TTC549 (cell line): ENCODE data around the gene OR5AU1.

ENCODE experiments used
- FAIRE-seq: peaks from 2 replicates; lab custom pipeline; 2012; peaks lifted over from hg19 to GRCh38; lab: Jason Lieb, UNC

OR5AU1 gene

DNA sequence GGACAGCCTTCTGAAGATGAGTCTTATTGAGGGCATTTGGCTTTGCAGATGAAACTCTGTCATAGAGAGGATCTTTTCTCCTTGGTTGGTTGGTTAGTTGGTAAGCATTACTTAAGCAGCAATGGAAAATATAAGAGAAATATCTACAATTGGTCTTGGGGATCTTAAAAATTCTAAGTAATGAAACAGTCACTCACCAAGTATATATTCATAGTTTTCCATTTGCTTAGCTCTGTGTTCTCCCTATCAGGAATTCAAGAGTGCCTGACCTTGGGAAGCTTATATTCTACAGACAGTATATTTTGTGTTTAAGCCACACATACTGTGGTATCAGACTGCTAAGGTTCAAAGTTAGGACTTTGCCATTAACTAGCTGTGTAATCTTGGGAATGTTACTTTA, at the start of gene OR5AU1:
TSS of gene OR5AU1 (minus strand) at position 101 of the 400 bp plus-strand sequence. CDS start 191 bp downstream, outside the sequence.
- FAIRE-seq = no peak

DNA sequence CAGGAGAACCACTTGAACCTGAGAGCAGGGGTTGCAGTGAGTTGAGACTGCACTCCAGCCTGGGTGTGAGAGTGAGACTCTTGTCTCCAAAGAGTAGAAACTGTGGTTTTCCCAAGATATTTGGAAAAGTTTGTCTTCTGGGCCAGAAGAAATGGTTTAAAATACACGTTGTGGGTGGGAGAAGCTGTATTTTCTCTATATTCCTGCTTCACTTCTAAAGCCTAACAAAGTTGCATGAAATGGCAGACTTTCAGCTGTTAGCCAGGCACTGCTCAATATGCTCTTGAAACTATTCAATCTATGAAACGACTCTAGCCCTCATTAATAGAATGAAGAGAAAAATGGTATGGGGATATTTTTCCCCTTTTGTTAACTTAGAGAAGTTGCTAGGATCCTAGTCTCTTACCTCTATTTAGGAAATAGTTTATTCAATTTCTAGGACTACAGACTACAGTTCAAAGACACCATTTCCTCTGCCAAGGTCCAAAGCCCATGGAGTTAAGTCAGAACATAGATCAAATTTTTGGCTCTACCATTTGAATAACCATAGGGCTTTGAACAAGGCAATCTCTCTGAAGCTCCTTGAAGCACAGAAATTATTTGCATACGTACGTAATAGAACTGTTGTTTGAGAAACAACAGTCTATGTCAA, 49.3 kb upstream of the OR5AU1 start:
- FAIRE-seq = no peak

DNA sequence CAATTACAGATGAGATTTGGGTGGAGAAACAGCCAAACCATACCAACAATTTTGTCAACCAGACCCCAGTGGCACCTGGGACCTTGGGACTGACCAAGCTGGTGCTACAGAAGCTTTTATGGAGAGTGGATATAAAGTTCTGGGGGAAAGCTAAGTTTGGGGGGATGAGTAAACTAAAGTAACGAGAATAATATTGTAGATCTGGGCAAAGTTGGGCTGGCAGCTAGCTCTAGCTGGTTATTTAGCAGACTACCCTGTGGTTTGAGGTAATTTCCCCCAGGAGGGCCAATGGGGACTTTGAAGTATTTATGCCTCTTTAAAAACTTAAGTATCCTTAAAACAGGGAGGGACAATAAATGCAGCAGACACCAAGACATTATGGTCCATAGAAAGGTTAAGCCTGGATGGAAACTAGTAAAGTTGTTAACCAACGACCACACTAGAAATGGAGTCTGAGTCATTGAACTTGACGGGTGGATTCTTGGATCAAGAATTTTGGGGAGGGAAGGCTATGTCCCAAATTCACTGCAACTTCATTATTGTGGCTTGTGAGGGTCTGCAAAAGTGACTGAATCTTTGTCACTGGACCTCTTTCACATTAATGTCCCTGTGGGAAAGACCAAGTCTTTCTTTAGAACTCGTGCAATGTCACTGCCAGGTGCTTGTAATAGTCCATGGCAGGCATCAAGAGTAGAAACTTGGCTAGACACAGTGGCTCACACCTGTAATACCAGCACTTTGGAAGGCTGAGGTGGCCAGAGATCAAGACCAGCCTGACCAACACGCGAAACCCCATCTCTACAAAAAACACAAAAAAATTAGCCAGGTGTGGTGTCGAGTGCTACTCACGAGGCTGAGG, 48.5 kb upstream of the OR5AU1 start:
- no peak for FAIRE-seq

DNA sequence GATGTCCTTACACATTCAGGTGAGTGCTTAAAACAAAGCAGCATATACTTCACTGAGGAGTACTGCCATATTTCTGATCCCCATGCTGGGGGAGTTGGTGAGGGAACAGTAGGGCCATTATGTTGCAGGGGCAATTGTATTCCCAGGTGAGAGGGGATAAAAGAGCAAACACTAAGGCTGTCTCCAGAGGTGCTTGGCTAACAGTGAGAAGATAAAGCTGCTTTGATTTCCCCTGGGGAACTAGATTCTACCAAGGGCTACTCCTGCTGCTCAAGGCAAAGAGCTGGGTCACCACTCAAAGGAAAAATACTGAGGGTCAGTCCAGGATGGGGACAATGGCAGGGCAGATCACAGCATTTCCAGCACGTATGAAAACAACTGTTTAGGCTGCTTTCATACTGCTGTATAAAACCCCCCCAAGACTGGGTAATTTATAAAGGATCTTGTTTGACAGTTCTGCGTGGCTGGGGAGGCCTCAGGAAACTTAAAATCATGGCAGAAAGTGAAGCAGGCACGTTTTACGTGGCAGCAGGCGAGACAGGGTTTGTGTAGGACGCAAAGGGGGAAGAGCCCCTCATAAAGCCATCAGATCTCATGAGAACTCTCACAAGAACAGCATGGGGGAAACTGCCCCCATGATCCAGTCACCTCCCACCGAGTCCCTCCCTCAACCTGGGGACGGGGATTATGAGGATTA, 47.8 kb upstream of the OR5AU1 start:
- no peak for FAIRE-seq

DNA sequence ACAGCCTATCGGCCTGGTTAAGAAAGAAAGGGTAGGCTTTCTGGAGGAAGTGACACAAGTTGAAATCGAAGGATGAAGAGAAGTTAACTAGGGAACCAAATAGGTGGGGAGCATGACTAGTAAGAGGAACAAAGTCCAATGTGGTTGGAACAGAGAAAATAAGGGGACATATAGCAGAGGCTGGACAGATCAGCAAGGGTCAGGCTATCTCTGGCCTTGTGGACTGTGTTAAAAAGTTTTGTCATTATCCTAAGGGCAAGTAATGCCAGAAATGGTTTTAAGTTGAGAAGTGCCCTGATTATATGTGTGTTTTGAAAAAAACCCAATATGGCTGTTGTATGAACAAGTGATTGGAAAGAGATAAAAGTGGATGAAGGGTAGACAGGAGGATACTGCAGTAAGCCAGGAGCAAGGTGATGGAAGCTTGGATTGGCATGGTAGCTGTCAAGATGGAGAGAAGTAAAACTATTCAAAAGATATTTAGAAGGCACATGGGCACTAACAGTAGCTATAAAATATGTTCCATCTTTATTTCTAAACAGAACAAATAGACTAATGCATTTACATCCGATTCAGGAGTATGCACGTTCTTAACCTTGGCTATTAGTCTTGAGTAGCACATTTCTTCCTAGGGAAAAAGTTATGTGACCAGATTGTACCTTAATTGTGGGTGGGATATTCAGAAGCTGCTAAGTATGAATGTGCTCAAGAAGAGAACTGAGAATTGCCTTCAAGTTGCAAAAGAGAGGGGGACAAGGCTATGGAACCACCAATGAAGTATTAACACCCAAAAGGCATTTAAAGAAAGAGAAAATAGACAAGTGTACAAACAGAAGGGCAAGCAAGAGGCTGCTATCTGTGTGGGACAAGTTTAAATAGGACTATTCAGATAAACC, 46.8 kb upstream of the OR5AU1 start:
- FAIRE-seq = no peak

DNA sequence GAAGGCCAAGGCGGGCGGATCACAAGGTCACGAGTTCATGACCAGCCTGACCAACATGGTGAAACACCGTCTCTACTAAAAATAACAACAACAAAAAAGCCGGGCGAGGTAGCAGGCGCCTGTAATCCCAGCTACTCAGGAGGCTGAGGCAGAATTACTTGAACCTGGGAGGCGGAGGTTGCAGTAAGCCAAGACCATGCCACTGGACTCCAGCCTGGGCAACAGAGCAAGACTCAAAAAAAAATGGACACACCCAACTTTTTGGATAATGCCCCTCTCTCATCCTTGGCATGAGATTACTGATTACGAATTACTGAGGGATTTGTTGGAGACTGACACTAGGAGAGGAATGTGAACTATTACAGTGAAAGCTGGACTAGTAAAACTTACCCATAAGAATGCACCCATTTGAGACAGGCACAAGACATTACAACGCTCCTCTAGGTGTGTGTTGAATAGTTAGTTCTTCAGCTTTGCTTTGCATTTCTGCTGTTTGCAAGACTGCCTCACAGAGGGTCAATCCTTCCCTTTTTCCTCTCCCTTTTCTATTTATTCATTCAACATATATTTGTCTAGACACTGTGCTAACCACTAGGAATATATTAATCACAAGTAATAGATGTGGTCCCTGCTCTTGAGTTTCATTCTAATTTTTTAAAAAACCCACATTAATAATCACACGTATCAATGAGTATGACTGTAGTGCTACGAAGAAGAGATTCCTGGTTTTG, 46.0 kb upstream of the OR5AU1 start:
- no peak for FAIRE-seq

DNA sequence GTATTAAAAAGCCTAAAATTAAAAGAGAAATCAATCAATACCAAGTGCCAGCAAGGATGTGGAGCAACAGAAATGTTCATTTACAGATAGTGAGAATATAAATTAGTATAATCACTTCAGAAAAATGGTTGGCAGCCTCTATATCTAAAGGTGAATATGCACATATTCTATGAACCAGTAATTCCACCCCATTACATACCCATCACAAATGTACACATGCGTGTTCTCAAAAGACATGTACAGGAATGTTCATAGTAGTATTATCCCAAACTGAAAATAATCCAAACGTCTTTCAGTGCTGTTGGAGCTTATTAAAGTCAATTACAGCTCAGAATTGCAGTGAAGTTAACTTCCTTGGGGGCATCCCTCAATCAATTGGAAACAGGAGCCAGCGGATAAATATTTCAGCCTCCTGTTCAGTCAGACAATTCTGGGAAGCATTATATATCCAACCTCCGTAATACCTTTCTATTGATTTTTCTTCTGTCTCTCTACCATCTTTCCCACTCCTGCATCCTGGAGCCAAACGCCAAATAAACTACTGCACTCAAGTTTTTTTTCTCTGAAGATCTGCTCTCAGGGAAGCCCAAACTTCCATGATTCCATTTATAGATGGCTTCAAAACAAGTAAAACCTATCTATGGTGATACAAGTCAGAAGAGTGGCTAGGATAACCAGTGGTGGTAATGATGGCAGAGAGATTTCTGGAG, 45.0 kb upstream of the OR5AU1 start:
- FAIRE-seq = no peak

DNA sequence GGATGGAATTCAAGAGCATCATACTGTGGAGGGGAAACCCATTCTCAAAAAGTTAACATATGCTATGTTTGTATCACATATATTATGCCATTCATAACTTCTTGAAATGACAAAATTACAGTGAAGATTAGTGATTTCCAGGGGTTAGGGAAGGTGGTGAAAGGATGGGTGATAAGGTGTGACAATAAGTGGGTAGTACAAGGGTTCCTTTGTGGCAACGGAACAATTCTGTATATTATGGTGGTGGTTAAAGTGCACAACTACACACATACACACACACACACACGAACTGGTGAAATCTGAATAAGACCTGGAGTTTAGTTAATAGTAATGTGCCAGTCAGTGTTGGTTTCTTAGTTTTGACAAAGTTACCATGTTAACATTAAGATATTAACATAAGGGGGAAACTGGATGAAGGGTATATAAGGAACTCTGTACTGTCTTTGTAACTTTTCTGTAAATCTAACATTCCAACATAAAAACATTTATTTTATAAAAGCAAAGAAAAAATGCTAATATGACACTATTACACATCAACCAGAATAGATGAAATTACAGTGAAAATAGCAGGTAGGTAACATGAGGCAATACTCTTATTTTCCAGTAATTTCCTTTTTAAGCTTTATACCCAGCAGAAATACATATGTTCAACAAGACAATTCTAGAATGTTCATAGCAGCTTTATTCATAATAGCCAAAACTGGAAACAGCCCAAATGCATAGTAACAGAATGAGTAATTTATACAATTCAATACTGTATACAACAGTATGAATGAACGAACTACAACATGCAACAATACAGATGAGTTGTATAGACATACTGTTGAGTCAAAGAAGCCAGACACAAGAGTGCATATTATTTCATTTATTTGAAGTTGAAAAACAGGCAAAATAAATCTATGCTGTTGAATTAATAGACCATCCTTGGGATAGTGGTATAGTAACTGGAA, 44.0 kb upstream of the OR5AU1 start:
- FAIRE-seq = no peak

DNA sequence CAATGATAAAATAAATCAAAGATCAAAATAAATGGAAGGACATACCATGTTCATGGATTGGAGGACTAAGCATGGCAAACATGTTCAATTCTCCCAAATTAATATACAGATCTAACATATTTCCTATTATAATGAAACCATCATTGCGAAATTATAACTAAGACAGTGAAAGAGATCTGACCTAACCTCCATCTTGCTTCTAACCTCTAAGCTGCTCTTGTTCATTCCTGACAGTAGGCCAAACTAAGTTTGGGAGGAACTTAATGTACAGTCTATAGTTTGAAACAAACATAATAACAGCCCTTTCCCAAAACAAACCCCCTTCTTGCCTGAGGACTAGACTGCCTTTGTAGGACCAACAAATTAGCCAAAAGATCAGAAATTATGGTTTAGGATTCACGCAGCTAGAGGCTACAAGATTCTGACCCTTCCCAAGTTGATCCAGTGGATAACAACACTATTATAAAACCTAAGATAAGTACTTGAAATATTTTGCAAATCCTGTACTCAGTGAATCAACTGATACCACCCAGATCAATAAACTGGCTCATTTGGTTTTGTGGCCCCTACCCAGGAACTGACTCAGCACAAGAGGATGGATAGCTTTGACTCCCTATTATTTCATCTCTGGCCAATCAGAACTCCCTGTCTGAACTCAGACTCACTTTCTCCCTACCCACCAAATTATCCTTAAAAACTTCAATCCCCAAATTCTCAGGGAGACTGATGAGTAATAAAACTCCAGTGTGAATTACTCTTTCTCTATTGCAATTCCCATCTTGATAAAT, 41.7 kb upstream of the OR5AU1 start:
- FAIRE-seq = no peak

DNA sequence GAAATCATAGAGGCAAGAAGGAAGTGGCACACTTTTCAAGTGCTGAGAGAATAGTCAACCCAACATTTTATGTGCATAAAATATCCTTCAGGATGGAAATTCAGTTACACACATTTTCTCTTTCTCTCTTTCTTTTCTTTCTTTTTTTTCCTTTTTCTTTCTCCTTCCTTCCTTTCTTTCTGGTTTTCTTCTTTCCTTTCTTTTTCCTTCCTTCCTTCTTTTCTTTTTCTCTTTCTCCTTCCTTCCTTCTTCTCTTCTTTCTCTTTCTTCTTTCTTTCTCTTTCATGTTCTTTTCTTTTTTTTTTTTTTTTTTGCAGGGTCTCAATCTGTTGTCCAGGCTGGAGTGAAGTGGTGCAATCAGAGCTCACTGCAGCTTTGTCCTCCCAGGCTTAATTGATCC, 38.7 kb upstream of the OR5AU1 start:
- FAIRE-seq = no peak

DNA sequence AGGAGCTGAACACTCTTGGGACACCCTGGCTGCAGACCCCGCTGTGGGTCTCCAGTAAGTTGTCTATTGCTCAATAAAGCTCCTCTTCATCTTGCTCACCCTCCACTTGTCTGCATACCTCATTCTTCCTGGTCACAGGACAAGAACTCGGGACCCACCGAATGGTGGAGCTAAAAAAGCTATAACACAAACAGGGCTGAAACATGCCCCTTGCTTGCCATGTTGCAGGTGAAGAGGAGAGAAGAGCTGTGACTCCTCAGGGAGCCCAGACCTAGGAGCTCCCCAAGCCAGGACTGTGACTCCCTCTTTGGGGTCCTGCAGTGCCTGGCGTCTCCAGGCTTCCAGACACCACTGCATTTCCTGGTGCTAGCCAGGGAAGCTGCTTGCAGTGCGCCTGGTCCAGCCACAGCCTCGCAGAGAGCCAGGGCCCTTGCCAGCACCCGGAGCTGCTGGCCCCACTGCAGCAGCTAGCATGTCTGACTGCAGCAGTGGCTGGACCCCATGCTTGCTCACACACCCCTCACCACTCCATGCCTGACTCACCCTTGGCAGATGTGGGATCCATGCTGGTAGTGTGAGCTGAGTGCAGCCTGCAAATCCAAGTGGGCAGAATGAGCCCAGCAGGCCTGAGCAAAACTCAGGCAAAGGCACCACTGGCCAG, 37.1 kb upstream of the OR5AU1 start:
- no peak for FAIRE-seq

DNA sequence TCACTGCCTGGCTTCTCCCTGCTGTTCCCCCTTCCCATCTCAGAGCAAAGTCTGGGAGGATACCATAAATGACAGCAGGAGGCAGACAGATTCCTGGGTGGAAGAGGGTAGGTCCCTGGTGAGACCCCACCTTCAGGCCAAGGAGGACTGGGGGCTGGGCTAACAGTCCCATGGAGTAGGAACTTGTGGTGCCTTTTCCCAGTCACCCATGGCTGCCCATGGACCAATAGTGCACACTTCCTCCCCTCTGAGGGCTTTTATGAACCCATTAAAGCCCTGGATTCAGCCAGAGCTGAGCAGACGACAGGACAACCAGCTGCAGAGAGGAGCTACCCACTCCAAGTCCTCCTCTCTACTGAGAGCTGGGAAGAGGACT, 36.6 kb upstream of the OR5AU1 start:
- FAIRE-seq = no peak

DNA sequence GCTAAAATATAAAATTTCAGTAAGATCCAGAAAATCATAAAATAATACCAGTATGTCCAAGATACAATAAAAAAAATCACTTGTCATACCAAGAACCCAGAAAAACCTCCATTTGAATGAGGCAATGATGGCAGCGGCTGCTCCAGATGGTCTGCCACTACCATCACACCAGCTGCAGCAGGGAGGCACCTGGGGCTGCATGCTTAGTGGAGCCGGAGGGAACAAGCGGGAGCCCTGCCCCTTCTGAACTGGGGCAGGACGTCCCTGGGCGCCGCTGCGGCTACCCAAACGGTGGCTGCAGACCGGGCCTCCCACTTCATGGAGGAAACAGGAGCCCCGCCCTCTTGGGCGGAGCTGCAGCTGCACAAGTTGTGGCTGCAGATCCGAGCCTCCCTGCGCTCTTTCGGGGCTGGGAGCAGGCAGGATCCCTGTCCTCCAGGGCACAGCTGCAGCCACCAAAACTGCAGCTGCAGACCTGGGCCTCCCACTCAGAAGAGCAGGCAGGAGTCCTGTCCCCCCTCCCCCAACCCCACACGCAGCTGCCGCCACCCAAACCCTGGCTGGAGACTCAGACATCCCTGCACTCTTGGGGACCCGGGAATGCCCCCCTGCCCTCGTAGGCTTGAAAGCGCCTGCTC, 36.1 kb upstream of the OR5AU1 start:
- FAIRE-seq = no peak

DNA sequence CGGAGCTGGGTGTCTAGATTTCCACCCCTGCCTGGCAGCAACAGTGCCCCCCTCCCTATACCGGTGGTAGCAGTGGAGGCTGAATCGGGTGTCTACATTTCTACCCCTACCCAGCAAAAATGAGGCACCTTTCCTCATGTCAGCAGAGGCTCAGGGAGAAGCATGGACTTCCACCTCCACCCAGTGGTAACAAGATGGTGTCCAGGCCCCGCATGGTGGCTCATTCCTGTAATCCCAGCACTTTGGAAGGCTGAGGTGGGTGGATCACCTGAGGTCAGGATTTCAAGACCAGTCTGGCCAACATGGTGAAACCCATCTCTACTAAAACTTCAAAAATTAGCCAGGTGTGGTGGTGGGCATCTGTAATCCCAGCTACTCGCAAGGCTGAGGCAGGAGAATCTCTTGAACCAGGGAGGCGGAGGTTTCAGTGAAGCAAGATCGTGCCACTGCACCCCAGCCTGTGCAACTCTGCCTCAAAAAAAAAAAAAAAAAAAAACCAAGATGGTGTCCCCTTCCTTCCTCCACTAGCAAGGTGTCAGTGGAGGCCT, 35.5 kb upstream of the OR5AU1 start:
- no peak for FAIRE-seq

DNA sequence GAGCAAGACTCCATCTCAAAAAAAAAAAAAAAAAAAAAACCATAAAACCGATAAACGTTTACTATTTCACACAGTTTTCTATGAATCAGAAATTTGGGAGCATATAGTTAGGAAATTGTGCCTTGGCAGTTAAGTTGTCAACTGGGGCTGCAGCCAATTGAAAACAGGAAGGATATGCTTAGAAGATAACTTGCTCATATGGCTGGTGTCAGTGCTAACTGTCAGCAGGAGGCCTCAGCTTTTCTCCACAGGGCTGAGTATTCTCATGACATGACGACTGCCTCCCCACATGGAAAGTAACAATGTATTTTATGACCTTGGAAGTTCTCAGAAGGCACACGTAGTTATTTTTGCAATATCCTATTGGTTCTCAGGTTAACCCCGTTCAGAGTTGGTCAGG, 29.6 kb upstream of the OR5AU1 start:
- FAIRE-seq = no peak

DNA sequence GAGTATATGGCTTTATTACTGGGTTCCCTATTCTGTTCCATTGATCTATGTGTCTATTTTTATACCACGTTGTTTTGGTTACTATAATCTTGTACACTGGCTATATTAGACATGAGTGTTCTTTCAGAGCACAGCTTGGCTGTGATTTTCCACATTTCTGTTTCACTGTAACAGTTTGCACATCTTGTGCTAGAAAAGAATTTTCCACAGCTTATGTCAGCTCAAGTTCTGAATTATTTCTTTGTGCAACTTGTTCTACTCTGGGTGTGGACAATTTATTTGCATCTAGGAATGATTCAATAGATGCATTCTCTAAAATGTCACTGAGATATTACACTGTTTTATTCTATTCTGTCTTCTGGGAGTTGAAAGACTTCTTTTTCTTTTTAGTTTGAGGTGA, 28.4 kb upstream of the OR5AU1 start:
- no peak for FAIRE-seq

DNA sequence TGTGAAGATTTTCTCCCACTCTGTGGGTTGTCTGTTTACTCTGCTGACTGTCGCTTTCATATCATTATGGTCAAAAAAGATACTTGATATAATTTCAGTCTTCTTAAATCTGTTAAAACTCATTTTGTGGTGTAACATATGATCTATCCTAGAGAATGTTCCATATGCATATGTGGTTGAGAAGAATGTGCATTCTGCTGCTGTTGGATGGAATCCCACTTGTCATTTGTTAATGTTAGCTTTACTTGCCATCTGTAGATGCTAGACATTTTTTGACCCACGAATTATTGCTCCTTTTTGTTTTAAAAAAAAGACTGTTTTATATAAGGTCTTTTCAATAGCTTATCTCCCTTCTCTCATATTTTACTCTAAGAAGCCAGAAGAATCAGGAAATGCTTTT, 26.3 kb upstream of the OR5AU1 start:
- FAIRE-seq = no peak

DNA sequence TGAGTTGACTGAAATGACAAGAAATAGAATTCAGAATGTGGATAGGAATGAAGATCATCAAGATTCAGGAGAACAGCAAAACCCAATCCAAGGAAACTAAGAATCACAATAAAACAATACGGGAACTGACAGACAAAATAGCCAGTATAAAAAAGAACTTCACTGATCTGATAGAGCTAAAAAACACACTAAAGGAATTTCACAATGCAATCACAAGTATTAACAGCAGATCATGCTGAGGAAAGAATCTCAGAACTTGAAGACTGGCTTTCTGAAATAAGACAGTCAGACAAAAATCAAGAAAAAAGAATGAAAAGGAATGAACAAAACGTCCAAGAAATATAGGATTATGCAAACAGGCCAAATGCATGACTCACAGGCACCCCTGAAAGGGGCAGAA, 15.3 kb upstream of the OR5AU1 start:
- FAIRE-seq = no peak
